Mucosa of descending colon (tissue), 3 donors: ENCODE measurements around the gene ZFYVE19. TPM values are rescaled to one million over a fixed set of nuclear protein-coding genes. Genes with fewer than 3 reads are reported as not detected.
A peak's percentile ranks its signal among the peaks of the same experiment; 100 is the strongest.

Source experiments
- ATAC-seq: fragments of 200-7000 bp; cut with Tn5 transposase; one replicate; pipeline ENCODE4 v1.9.1; 2020; ENCODE audit warnings: mild to moderate bottlenecking, moderate library complexity
- DNase-seq, 3 donors: peaks; one replicate each; pipeline ENCODE4 v3.0.0-alpha.2; 2020
- H3K36me3 ChIP-seq: fragments of 200-600 bp; one replicate; pipeline ENCODE4 v1.8.0; 2021; ENCODE audit warnings: low read depth, mild to moderate bottlenecking
- H3K4me1 ChIP-seq: fragments of 200-600 bp; one replicate; pipeline ENCODE4 v1.8.0; 2021; ENCODE audit warnings: low read depth, mild to moderate bottlenecking
- H3K4me3 ChIP-seq: fragments of 200-600 bp; one replicate; pipeline ENCODE4 v1.8.0; 2021; ENCODE audit warnings: mild to moderate bottlenecking
- H3K9me3 ChIP-seq: fragments of 200-600 bp; one replicate; pipeline ENCODE4 v1.8.0; 2021; ENCODE audit warnings: mild to moderate bottlenecking
- intact Hi-C, 2 donors: fragments of 100-400 bp; cut with DNase I in 1 of 2; cut with micrococcal nuclease in 1 of 2; formaldehyde crosslinking; loops; one replicate each; pipeline versions ENCODE4 v1.11.0 to v1.11.1; 2022; cut with DNase I, micrococcal nuclease
- total RNA-seq, 3 donors: library from RNA; stranded (reverse); fragmentation: NEBNext Ultra II Directional in 2 of 3; extraction: Animal tissue kit (Norgen Biotek cat#: 25700) in 2 of 3; gene quantifications; one replicate each; pipeline versions ENCODE4 v1.2.1 to v1.2.4, GENCODE V29; 2021 to 2023
- TF ChIP-seq, protein P1 (sequence below): fragments of 200-600 bp; IDR thresholded peaks from one replicate; pipeline ENCODE4 v1.8.0; 2022; ENCODE audit warnings: antibody characterized with exemption, mild to moderate bottlenecking
- donor health status: DM: no; HTN: no; CAD: no; lungs with moderate emphysema.
- donor health status: DM: no; HTN: no; CAD: no.
- donor health status: DM: no; HTN: yes; CAD: no.

Gene ZFYVE19
- total RNA-seq, 3 donors from 2014 or later, result 22.2 to 37.5 (median 36.5) TPM

- no peak overlapping the region for H3K4me3 ChIP-seq
- TF ChIP-seq, protein P1, sequence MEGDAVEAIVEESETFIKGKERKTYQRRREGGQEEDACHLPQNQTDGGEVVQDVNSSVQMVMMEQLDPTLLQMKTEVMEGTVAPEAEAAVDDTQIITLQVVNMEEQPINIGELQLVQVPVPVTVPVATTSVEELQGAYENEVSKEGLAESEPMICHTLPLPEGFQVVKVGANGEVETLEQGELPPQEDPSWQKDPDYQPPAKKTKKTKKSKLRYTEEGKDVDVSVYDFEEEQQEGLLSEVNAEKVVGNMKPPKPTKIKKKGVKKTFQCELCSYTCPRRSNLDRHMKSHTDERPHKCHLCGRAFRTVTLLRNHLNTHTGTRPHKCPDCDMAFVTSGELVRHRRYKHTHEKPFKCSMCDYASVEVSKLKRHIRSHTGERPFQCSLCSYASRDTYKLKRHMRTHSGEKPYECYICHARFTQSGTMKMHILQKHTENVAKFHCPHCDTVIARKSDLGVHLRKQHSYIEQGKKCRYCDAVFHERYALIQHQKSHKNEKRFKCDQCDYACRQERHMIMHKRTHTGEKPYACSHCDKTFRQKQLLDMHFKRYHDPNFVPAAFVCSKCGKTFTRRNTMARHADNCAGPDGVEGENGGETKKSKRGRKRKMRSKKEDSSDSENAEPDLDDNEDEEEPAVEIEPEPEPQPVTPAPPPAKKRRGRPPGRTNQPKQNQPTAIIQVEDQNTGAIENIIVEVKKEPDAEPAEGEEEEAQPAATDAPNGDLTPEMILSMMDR, result no peak
- no peak for ATAC-seq
- intact Hi-C loops, result no loop called here
- DNase-seq, result peak in 1 of 3 donors; percentile 41
- peaks cover 46% of the 10 kb centered on the region for H3K4me1 ChIP-seq
- no peaks in the 10 kb centered on the region for H3K9me3 ChIP-seq
- H3K36me3 ChIP-seq, result peaks cover 3% of the 10 kb centered on the region
These were observed 47.3 kb downstream of the ZFYVE19 start for GRCh38 chr15:40854161-40854560.

DNA sequence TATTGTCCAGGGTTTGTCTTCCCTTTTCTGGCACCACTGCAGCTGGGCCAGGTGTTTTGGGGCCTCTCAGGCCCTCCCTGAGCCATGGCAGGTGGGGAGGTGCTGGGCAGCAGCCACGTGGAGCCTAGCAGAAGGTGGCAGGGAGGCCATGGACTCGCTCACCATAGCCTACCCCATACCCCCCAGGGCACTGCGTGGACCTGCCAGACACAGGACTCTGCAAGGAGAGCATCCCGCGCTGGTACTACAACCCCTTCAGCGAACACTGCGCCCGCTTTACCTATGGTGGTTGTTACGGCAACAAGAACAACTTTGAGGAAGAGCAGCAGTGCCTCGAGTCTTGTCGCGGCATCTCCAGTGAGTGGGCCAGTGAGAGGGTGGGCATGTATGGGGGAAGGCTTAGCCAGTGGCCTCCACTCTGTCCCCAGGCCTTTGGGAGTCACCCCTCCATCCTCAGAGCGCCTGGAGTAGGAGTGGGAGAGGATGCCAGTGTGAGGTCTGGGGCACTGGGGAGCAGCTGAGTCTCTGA, 48.9 kb downstream of the ZFYVE19 start:
- TF ChIP-seq, protein P1, result no peak

GRCh38 chr15:40856746-40857145, 49.9 kb downstream of the ZFYVE19 start:
- intact Hi-C loops, result loop anchor here (2.0 to 5.0 kb wide), 2 partner anchors 36 kb away; partner anchors contain the start of gene VPS18 (in 1 of the 2)
- peaks cover 3% of the 10 kb centered on the region for H3K36me3 ChIP-seq
- peak in 1 of 3 donors; percentile 20 for DNase-seq

More for the DNA sequence above, 48.9 kb downstream of the ZFYVE19 start:
- H3K4me1 ChIP-seq, result peaks cover 42% of the 10 kb centered on the region
- no peak for DNase-seq
- H3K36me3 ChIP-seq, result peaks cover 3% of the 10 kb centered on the region
- H3K4me3 ChIP-seq, result no peak overlapping the region
- H3K9me3 ChIP-seq, result no peaks in the 10 kb centered on the region
- intact Hi-C loops, result loop anchor here (2.0 to 5.0 kb wide), 2 partner anchors 37 kb away; partner anchors contain the start of gene VPS18 (in 1 of the 2)
- no peak for ATAC-seq

DNA sequence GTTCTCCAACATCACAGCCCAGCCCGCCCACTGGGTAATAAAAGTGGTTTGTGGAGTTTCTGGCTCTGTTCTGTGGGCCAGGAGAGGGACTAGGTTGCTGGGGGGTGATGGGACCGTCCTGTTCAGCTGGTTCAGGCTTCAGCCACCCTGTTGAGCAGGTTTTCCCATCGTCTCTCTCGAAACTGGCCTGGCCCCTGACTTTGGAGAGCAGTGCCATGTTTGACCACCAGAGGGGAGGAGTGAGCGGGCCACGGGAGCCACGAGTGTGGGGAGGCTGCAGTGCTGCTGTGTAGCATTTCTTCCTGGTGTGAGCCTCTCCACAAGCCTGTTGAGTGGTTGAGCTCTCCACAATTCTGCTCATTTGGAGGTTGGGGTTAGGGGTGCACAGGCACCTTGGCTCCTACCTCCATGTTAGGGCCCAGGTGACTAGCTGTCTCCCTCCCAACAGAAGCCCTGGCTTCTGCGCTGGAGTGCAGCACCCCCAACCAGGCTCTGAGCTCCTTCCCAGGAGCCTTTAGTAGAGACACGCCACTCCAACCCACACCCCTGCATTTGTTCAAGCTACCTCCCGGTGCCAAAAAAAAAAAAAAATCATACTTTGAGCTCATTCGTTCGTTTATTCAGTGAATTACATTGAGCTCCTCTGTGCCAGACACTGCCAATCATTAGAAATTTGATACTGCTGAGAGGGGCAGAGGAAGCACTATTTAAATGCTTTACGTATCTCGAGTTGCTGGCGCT, 50.9 kb downstream of the ZFYVE19 start:
- H3K9me3 ChIP-seq, result no peaks in the 10 kb centered on the region
- peaks cover 3% of the 10 kb centered on the region for H3K36me3 ChIP-seq
- no peak overlapping the region for H3K4me3 ChIP-seq
- peak; percentile 83 for ATAC-seq
- DNase-seq, result peak; percentile 81 to 94 (median 90)
- H3K4me1 ChIP-seq, result peaks cover 33% of the 10 kb centered on the region
- intact Hi-C loops, result loop anchor here (2.0 to 5.0 kb wide), 2 partner anchors 35 kb away; partner anchors contain the start of gene VPS18 (in 1 of the 2)
- TF ChIP-seq, protein P1, result peak; percentile 93

More at GRCh38 chr15:40856746-40857145, 49.9 kb downstream of the ZFYVE19 start:
- Histone ChIP-seq H3K4me3 (no peak overlapping the region), H3K9me3 (no peaks in the 10 kb centered on the region), H3K4me1 (peaks cover 40% of the 10 kb centered on the region)
- ATAC-seq, result no peak
- TF ChIP-seq, protein P1, result no peak

DNA sequence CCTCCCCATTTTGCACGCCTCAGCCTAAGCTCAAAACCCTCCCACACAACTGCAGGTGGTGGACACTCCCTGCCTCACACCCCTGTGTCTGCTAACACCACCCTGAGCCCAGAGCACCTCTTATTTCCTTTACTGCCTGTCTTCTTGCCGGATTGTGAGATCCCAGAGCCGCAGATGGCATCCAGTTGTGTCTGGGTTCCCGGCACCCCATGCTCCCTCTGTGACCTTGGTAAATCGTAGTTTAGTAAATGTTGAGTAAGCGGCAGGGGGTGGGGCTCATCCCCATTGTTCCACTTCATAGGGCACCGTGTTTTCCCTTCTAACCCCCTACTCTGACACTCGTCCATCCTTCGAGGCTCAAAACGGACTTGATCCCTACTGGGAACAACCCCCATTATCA, 51.8 kb downstream of the ZFYVE19 start:
- H3K9me3 ChIP-seq, result no peaks in the 10 kb centered on the region
- H3K4me1 ChIP-seq, result peaks cover 26% of the 10 kb centered on the region
- DNase-seq (peak in 1 of 3 donors; percentile 39), ATAC-seq (no peak)
- TF ChIP-seq, protein P1, result no peak
- intact Hi-C loops, result loop anchor here in 1 of 2 donors (5.0 kb wide), 1 partner anchor 34 kb away; the partner anchor contains the start of gene VPS18
- no peak overlapping the region for H3K4me3 ChIP-seq
- H3K36me3 ChIP-seq, result peaks cover 1% of the 10 kb centered on the region
